HepG2 (cell line): Measurements from ENCODE around the gene GNAI2. TPM values are rescaled to one million over a fixed set of nuclear protein-coding genes. Genes with fewer than 3 reads are reported as not detected.

Experiments
- BCL6 ChIP-seq: IDR thresholded peaks from 2 replicates; pipeline ENCODE4 v1.6.1; 2016; ENCODE audit warnings: missing genetic modification reagents, missing compliant biosample characterization
- CERS6 ChIP-seq: sonication (generic); formaldehyde crosslinking; IDR thresholded peaks from 2 replicates; pipeline ENCODE4 v1.5.0; 2020; ENCODE audit warnings: missing genetic modification reagents
- E2F2 ChIP-seq: sonication (generic); formaldehyde crosslinking; IDR thresholded peaks from 2 replicates; pipeline ENCODE4 v1.4.0; 2020; ENCODE audit warnings: missing genetic modification reagents, borderline replicate concordance
- EED ChIP-seq: sonication (generic); formaldehyde crosslinking; IDR thresholded peaks from 2 replicates; pipeline ENCODE4 v1.5.0; 2020; ENCODE audit warnings: mild to moderate bottlenecking, missing genetic modification reagents
- EHMT2 ChIP-seq: fragments of 200-600 bp; sonication (generic); IDR thresholded peaks from 2 replicates; pipeline ENCODE4 v1.7.0; 2017; ENCODE audit warnings: antibody characterized with exemption, low read depth, low read length, borderline replicate concordance
- ETS1 ChIP-seq: sonication (generic); formaldehyde crosslinking; IDR thresholded peaks from 2 replicates; pipeline ENCODE4 v1.4.0; 2020; ENCODE audit warnings: missing genetic modification reagents
- FOXO1 ChIP-seq: sonication (generic); formaldehyde crosslinking; IDR thresholded peaks from 2 replicates; pipeline ENCODE4 v1.4.0; 2020; ENCODE audit warnings: missing genetic modification reagents
- GATAD2A ChIP-seq: IDR thresholded peaks from 2 replicates; pipeline ENCODE4 v1.6.1; 2016
- HMG20A ChIP-seq: IDR thresholded peaks from 2 replicates; pipeline ENCODE4 v1.6.1; 2016; ENCODE audit warnings: borderline replicate concordance
- HOXA5 ChIP-seq: sonication (generic); formaldehyde crosslinking; IDR thresholded peaks from 2 replicates; pipeline ENCODE4 v1.4.0; 2020; ENCODE audit warnings: missing genetic modification reagents
- HOXA7 ChIP-seq: sonication (generic); formaldehyde crosslinking; IDR thresholded peaks from 2 replicates; pipeline ENCODE4 v1.8.1; 2022; ENCODE audit warnings: mild to moderate bottlenecking, missing genetic modification reagents, moderate library complexity
- KDM1A ChIP-seq: IDR thresholded peaks from 2 replicates; pipeline ENCODE4 v1.6.1; 2016; ENCODE audit warnings: missing compliant biosample characterization
- PREB ChIP-seq: sonication (generic); formaldehyde crosslinking; IDR thresholded peaks from 2 replicates; pipeline ENCODE4 v1.4.0; 2020; ENCODE audit warnings: missing genetic modification reagents
- SAP130 ChIP-seq: IDR thresholded peaks from 2 replicates; pipeline ENCODE4 v1.6.1; 2016; ENCODE audit warnings: low read depth
- TEAD2 ChIP-seq: sonication (generic); formaldehyde crosslinking; IDR thresholded peaks from 2 replicates; pipeline ENCODE4 v1.9.0; 2021; ENCODE audit warnings: missing genetic modification reagents
- ZBTB3 ChIP-seq: sonication (generic); formaldehyde crosslinking; IDR thresholded peaks from 2 replicates; pipeline ENCODE4 v1.4.0; 2020; ENCODE audit warnings: low read depth, mild to moderate bottlenecking, moderate library complexity, missing genetic modification reagents, borderline replicate concordance
- ZFY ChIP-seq: sonication (generic); formaldehyde crosslinking; IDR thresholded peaks from 2 replicates; pipeline ENCODE4 v1.4.0; 2020; ENCODE audit warnings: missing genetic modification reagents
- ZNF451 ChIP-seq: sonication (generic); formaldehyde crosslinking; IDR thresholded peaks from 2 replicates; pipeline ENCODE4 v1.5.0; 2020; ENCODE audit warnings: mild to moderate bottlenecking, missing genetic modification reagents
- ZNF558 ChIP-seq: sonication (generic); formaldehyde crosslinking; IDR thresholded peaks from 2 replicates; pipeline ENCODE4 v1.9.0; 2022; ENCODE audit warnings: mild to moderate bottlenecking, missing genetic modification reagents, borderline replicate concordance
- ZNF607 ChIP-seq: sonication (generic); formaldehyde crosslinking; IDR thresholded peaks from 2 replicates; pipeline ENCODE4 v1.5.1; 2020; ENCODE audit warnings: missing genetic modification reagents, mild to moderate bottlenecking, borderline replicate concordance
- ZNF749 ChIP-seq: sonication (generic); formaldehyde crosslinking; IDR thresholded peaks from 2 replicates; pipeline ENCODE4 v1.8.0; 2022; ENCODE audit warnings: mild to moderate bottlenecking, missing genetic modification reagents, moderate library complexity, borderline replicate concordance
- ZSCAN29 ChIP-seq: sonication (generic); formaldehyde crosslinking; conservative IDR thresholded peaks from 2 replicates; pipeline ENCODE4 v1.4.0; 2020; ENCODE audit warnings: mild to moderate bottlenecking, missing genetic modification reagents
- ZSCAN31 ChIP-seq: sonication (generic); formaldehyde crosslinking; IDR thresholded peaks from 2 replicates; pipeline ENCODE4 v1.5.0; 2020; ENCODE audit warnings: low read depth, mild to moderate bottlenecking, missing genetic modification reagents
- ZUFSP ChIP-seq: sonication (generic); formaldehyde crosslinking; IDR thresholded peaks from 2 replicates; pipeline ENCODE4 v1.9.0; 2021; ENCODE audit warnings: missing genetic modification reagents, mild to moderate bottlenecking, borderline replicate concordance
- polyA plus RNA-seq, 8 experiments: library from polyadenylated mRNA; depleted of rRNA in 3 of 8; stranded (reverse) in 7 of 8; unstranded in 1 of 8; fragments of >200 nt; fragmentation: Illumina TruSeq in 4 of 8; extraction: Trizol in 4 of 8; gene quantifications; 2 replicates each; pipeline versions ENCODE4 v1.2.1 to v1.2.3, GENCODE V29; 2011 to 2016; ENCODE audit warnings: low read depth in 4 of 8, missing spikeins in 1 of 8, mixed read lengths in 1 of 8; ENCODE audit not compliant: insufficient read depth in 1 of 8
- total RNA-seq, 5 experiments: library from RNA; depleted of rRNA; stranded (reverse); fragments of >200 nt; fragmentation: Illumina TruSeq; extraction: Trizol; gene quantifications; 2 replicates each; pipeline ENCODE4 v1.2.3, GENCODE V29; 2016; ENCODE audit warnings: low read depth in 1 of 5

Gene GNAI2
- total and polyA plus RNA-seq, 2 of the 13 experiments (the other 11 are each of a cell fraction or from before 2014, with no cell fraction given) = 51.1 to 66.2 TPM

- no peak for TF ChIP-seq KDM1A (CRISPR knock-in tag)
- TF ChIP-seq HOXA5 = no peak
- no peak for TF ChIP-seq ZSCAN29 (CRISPR knock-in tag)
- peak; percentile 61 for TF ChIP-seq ZFY (CRISPR knock-in tag)
- no peak for TF ChIP-seq ZNF558 (CRISPR knock-in tag)
- TF ChIP-seq ZNF749 = 0 out of 2 replicates have a peak, but pooled peaks have one; percentile 2
- TF ChIP-seq ZNF451 (CRISPR knock-in tag) = no peak; the same call in none of the 2 replicates
- TF ChIP-seq ETS1 (CRISPR knock-in tag) = no peak
- TF ChIP-seq EHMT2 = no peak
- TF ChIP-seq ZSCAN31 (CRISPR knock-in tag) = no peak
- TF ChIP-seq GATAD2A (CRISPR knock-in tag) = peak; percentile 57
- peak; percentile 41; the same call in 1 of the 2 replicates for TF ChIP-seq ZNF607 (CRISPR knock-in tag)
- TF ChIP-seq SAP130 (CRISPR knock-in tag) = peak; percentile 79
- TF ChIP-seq FOXO1 (CRISPR knock-in tag) = no peak
- TF ChIP-seq PREB = no peak
- no peak for TF ChIP-seq ZUFSP (CRISPR knock-in tag)
- no peak for TF ChIP-seq TEAD2 (CRISPR knock-in tag)
- TF ChIP-seq HOXA7 (CRISPR knock-in tag) = no peak
- TF ChIP-seq E2F2 (CRISPR knock-in tag) = no peak
- no peak for TF ChIP-seq CERS6 (CRISPR knock-in tag)
- peak; percentile 10; the same call in 1 of the 2 replicates for TF ChIP-seq BCL6 (CRISPR knock-in tag)
- TF ChIP-seq HMG20A (CRISPR knock-in tag) = peak; percentile 10; the same call in 1 of the 2 replicates
- no peak for TF ChIP-seq ZBTB3
- TF ChIP-seq EED (CRISPR knock-in tag) = no peak
Measured at GRCh38 chr3:50201573-50202315, 34.3 kb upstream of the GNAI2 start (continued).
